NK-92 treated with Interleukin-12 subunit alpha and Interleukin-12 subunit beta, amount 100 ng/mL, for 24 hours (cell line): ENCODE data around the gene LOXL1.
"Not testable (repeated sequence)": the region's sequence is repeated elsewhere in the genome, so short reads cannot be mapped to it uniquely, and the experiment has no call there.

Source experiments
- DNase-seq: peaks from one replicate; lab custom pipeline; 2025; lab: John Stamatoyannopoulos, UW

LOXL1 gene

DNA sequence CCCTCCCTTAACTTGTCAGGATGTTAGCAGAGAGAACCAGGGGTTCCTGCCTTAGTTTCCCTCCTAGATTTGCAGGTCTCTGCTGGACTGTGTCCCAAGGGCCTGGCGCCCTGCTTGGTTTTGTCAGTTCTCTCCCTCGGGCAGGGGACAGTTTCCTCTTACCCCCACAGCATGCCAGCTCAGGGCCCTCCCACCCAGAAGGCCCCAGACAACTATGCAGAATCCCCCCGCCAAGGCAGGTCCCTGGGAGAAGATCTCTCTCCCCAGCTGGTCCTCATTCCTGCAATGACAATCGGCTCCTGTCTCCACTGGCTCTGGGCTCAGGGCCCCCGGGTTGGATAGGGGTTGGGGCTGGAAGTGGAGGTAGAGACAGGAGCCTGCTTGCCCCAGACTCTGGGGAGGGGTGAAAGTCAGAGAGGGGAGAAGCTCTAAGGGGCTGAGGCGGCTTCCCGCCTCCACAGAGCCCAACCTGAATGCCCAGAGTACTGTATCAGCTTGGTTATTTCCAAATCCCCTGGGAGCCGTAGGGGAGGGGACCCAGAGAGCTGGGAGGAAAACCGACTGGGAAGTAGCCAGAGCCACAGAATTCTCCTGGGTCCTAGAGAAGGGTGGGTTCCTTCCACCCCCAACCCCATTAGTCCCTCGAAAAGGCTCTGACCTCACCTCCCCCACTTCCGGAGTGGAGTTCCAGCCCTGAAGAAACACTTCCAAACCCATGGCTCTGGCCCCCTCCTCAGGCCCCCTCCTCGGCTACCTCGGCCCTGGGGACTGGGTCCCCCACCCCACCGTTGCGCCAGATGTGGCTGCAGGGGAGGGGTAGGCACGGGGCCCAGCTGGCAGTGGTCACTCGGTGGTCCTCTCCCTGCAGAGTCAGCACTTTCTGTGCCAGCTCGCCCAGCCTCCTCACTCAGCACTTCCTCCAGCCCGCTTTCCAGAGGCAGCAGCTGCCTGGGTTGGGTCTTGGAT is 3.8 kb upstream of the LOXL1 start:
- no peak for DNase-seq

DNA sequence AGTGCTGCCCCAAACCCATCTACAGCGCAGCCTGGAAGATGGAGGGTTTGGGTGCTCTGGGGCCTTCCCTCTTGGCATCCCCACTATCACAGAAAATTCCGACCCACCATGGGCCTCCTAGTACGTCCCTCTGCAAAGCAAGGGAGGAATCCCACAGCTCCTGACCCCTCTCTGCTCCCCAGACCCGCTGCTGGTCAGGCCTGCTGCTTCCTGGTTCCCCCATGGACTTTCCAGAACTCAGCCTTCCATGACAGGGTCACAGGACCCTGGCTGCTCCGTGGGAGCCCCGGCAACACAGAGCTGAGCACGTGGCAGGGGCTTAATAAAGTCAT is 3.1 kb upstream of the LOXL1 start:
- DNase-seq, result no peak

DNA sequence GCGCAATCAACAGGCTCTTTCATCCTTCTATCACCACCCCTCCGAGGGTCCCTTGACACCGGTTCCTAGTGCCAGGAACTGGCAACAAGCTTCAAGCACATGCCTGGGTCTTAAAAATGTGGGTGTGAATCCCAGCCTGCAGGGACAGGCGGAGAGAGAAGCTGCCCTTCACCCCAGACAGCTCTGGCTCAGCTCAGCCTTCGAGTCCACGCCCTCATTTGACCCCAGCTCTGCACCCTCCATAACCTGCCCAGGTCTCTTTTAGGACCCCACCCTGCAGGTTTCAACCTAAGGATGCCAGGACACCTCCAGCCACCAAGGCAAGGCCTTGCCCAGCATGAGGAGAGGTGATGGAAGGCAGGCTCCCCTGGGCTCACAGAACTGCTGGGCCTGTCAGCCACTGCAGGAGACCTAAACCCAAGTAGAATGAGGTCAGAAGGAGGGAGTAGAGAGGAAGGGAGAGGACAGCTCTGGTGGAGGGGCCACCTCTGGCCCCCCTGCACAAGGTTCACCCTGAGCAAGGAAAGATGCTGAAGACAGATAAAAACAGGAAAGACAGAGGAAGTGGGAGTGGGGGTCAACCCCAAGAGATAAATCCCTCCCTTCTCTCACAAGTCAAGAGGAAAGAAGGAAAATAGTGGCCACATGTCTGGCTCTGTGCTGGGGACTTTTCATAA is 2.6 kb upstream of the LOXL1 start:
- no peak for DNase-seq

DNA sequence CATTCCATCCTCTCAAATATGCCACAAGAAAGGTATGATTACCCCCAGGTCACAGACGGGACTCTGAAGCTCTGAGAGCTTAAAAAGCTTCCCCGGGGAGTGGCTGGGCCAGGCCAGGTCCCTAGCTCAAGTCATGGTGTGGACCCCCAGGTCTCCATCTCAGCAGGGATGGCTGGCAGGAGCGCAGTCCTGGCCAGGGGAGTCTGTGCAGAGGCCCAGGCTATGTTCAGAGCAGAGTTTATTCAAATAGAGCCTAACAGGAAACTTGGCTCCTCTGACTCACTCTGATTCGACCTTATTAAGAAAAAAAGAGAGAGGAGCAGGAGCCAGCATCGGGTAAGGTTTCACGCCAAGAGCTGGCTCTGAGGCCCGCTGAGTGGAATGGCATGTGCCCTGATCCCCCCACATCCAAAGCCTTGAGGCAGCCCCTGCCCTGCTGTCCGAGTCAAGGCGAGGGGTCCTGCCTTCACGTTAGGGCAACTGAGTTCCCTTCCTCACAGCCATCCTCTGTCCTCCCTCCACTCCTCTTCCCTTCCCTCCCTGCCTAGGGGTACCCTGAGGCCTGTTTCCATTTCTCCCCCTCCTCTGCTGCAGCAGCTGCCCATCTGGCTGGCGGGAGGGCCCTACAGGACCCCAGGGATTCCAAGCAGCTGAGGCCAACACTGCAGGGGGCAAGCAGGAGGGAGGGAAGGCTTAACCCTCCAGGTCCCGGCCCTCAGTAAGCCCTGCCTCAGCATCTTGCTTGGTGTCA is 1.9 kb upstream of the LOXL1 start:
- DNase-seq, result no peak

DNA sequence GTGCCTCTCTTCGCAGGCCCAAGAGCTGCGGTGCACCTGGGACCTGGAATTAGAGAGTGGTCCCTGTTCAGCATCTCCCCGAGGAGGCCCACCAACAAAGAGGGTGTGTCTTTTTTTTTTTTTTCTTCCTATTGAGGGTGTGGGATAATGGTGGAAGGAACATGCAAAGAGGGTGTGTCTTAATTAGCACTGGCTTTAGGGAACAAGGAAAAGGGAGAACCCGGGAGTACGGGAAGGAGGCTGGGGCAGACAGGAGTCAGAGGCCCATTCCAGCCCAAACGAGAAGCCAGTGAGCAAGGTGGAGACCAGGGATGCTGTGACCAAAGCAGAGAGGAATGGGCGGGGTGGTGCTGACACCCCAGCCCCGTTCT is 429 bp upstream of the LOXL1 start:
- no peak for DNase-seq

DNA sequence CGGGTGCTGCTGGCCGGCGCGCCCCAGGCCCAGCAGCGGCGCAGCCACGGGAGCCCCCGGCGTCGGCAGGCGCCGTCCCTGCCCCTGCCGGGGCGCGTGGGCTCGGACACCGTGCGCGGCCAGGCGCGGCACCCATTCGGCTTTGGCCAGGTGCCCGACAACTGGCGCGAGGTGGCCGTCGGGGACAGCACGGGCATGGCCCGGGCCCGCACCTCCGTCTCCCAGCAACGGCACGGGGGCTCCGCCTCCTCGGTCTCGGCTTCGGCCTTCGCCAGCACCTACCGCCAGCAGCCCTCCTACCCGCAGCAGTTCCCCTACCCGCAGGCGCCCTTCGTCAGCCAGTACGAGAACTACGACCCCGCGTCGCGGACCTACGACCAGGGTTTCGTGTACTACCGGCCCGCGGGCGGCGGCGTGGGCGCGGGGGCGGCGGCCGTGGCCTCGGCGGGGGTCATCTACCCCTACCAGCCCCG is 777 bp downstream of the LOXL1 start:
- DNase-seq, result no peak

DNA sequence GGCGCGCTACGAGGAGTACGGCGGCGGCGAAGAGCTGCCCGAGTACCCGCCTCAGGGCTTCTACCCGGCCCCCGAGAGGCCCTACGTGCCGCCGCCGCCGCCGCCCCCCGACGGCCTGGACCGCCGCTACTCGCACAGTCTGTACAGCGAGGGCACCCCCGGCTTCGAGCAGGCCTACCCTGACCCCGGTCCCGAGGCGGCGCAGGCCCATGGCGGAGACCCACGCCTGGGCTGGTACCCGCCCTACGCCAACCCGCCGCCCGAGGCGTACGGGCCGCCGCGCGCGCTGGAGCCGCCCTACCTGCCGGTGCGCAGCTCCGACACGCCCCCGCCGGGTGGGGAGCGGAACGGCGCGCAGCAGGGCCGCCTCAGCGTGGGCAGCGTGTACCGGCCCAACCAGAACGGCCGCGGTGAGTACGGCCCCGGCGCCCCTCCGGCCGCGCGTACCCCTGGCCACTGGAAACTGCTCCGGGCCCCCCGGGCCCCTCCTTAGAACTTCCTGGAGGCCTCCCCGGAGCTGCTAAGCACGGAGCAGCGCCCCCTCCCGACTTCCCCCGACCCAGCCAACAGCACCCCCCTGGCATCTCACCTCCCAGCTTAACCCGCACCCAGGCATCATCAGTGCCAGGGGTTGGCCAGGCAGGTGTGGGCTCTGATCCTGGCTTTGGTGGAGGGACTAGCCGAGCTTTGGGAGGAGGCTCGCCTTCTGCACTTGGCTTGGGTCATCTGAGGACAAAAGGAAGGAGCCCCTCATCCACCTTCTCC is 1.4 kb downstream of the LOXL1 start:
- DNase-seq, result no peak

DNA sequence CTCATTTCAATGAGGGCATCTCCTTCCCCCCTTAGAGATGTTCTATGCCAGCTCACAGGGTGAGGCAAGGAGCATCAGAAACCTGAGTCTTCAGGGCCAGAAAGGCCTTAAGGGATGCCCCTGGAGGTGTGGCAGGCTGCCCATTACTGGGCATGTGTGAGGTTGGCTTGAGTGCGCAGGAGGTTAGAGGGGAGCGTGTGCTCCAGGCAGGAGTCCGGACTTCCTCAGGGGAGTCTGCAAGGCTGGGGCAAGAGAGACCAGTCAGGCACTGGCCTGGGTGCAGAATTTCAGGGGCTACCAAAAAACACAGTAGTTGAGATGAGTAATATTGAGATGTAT is 1.9 kb downstream of the LOXL1 start:
- no peak for DNase-seq

DNA sequence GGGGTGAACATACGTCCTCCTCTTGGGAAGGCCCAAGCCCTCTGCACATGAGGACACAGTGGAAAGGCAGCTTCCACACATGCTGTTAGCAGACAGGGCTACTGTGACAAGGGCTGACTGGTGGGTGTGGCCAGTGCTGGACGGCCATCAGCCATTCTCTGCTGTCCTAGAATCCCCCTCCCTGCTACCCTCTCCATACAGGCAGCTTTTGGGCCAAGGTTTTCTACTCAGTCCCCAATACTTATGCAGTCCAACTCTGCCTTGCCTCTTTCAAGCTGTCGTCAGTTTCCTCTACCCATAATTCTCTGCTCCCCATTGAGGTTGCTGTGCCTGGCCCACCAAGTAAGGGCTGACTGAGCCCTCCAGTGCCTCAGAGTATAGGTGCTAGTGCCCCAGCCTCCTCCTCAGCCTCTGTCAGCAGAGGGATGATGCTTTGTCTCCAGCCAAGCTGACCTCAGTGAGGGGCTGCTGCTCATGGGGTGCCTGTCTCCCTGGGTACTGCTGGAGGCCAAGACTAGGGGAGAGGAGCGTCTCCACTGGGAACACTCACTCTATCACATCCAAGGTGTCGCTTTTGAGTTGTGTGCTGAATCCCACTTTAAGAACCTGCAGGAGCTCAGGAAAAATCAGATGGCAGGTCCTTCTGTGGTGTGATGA is 2.8 kb downstream of the LOXL1 start:
- no peak for DNase-seq

DNA sequence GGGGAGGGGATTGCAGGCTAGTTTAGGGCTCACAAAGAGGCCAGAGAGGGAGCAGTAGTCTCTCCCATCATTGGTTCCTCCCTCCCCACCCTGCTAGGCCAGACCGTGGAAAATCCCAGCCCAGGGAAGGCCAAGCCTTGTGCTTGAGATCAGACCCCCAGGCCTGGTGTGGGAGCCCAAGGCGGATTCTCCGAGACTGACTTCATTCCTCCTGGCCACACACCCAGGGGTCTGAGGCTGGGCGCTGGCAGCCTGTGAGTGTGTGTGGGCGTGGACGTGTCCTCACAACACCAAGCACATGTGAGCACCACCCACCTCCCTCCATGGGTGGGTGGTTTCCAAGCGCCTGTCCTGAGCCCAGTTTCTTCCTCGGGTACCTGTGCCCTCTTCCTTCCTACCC is 4.1 kb downstream of the LOXL1 start:
- no peak for DNase-seq

DNA sequence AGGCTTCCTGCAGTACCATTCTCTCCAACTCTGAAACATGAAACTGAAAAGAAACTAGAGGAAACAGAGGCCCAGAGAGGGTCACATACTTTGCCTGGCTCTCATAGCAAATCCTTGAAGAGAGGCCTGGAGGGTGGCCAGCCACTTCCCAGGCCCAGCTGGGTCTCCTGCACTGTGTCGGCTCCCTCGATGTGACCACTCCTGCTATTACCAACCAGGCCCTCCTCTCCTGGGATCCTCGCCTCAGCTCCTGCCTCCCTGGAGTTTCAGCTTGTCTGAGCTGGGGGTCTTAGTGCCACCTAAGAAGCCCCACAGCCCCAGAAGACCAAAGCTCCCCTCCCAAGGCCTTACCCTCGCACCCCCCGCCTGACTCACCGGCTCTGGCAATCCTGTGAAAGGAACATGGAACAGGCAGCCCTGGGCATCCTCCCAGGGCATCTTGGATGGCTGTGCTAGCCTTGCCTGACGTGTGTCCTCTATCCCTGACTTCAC is 4.6 kb downstream of the LOXL1 start:
- DNase-seq, result no peak

DNA sequence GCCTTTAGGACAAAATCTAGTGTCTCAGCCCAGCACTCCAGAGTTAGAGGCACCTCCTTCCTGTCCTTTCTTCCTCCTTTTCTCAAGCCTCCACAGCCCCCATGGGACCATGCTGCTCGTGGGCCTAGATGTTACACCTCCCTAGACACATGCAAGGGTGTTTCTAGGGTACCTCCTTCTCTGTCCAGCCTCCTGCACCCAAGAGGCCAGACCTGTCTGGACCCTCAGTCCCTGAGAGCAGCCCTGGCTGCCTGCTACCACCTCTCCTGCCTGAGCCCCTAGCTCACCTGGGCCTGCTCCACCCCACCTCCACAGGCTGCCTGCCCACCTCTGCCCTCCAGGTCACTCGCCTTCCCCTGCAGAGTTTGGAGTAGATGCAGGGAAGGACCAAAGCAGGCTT is 5.2 kb downstream of the LOXL1 start:
- DNase-seq, result no peak

DNA sequence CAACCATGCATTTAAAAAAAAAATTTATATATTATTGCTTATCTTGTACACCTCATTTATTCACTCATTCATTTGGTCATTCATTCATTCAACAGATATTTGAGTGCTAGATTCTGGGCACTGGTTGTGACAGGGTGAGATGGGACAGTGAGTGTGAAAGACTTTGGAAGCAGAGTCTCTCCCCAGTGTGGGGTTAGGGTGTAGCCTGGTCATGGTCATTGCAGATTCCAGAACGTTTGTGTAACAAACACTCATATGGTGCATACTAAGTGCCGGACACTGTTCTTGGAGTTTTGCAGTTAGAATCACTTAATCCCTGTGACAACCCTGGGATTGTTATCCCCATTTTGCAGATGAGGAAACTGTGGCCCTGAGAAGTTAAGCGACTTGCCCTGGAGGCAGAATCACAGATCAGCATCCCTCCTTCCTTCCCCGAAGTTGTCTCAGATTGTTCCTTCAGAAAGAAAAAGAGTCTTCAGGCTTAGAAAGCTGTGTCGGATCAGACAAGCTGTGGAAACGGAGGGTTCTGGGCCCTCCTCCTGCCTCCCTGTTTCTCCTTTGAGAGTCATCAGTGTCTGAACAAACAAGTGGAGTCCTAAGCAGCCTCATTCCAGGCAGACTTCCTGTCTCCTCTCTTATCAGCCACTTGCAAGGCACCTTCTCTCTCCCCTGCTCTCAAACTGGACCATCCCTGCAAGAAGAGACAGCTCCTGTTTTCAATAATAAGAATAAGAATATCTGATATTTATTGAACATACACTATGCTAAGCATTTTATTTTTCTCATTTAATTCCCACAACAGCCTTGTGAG is 6.3 kb downstream of the LOXL1 start:
- no peak for DNase-seq

DNA sequence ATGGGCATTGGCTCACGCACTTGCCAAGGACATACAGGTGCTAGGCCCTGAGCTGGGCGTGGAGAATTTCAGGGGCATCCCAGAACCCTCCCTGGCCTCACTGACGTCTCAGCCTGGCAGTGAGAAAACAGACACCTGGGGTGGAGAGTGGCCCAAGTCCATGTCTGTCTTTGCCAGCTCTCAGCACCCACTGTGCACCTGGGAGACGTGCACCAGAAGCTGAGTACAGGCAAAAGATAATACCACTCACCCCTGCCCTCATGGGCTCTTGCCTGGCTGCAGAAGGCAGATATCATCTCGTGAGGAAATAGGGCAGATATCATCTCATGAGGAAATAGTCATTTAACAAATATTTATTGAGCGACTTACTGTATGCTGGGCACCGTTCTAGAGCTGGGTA is 8.0 kb downstream of the LOXL1 start:
- DNase-seq, result no peak

DNA sequence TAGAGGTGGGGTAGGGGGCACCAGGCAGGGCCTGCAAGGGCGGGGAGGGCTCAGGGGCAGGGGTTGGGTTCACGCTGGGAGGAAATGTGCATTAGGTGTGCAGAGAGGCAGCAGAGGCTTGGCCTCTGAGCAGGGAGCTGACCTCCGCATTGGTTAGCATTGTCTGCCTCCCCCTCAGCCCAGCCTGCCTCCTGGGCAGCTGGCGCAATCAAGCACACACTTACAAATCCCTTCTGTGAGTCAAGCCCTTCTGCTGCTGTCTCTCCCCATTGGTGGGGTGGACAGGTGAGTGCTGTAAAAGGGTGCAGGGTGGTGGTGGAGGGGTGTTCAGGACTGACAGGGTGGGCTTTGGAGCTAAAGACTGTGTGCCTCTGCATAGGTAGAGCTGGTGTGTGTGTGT is 9.3 kb downstream of the LOXL1 start:
- DNase-seq, result no peak

DNA sequence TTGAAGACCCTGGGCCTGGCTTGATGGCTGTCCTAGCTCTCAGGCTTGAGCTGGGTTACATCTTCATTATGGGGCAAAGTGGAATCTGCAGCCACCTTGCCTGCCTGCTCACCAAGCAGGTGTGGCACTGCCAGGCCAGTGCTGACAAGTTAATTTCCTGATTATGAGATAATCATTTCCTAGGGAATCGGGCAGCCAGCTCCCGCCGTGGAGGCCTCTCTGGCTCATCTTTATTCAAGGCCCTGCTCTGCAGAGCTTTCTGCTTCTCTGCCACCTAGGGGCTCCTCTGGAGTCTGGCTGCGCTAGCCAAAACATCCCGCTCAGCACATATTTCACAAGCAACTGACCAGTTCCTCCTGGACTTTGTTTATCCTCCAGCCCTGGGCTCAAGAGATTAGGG is 9.9 kb downstream of the LOXL1 start:
- no peak for DNase-seq

DNA sequence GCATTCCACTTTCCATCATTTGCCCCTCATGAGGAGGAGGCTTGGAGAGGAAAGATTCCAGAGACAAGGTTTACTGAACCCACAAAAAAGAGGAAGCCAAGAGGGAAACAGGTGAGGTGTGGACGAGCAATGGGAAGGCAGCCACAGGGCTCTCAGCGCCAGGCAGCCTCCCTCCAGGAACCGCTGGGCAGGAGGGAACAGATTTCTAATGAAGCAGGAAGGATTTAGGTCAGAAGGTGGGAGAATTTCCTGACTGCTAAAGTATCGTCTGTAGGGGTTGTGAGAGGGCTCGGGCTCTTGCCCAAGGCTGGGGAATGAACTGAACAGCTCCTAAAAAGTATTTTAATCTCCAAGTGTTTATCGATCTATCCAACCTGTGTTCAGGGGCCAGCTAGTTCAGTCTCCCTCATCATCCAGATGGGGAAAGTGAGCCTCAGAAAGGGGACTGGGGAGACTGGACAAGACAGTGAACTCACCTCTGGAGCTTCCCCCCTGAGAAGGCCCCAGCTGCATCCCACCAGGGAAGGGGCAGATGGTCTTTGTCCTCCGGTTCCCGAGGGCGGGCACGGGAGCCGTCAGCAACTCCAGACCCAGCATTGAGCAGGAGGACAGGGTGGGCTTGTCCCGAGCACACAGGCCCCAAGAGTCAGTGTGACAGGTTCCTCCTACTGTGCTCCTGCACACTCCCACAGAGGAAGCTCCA is 10.5 kb downstream of the LOXL1 start:
- DNase-seq, result no peak

DNA sequence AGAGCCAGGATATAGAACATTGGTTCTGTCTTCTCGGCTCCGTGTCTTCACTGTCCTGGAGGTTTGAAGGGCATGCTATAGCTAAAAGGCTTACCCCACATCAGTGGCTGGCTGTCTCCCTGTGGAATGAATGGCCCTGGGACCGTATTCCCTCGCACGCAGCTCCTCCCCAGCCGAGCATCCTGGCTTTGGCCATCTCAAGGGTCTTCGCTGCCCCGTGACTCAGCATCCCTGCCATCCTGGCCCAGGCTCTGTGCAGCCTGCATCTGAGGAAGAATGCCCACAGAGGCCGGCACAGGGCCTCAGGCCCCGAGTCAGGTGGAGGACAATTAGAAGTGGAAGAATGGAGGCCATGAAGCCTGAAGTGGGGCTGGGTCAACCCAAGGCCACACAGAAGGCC is 11.0 kb downstream of the LOXL1 start:
- DNase-seq, result no peak

DNA sequence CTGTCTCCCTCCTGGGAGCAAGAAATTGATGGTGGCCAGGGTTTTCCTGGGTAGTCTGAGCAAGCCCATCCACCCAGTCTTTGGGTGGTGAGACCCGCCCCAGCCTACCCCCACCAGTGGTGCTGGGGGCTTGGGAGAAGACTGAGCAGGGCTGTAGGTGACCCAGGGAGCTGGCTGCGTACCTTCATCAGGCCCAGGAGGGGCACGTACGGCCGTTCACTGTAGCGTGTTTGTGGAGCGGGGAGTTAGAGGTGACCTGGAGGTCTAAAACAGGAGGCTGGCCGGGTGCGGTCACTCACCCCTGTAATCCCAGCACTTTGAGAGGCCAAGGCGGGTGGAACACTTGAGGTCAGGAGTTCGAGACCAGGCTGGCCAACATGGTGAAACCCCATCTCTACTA is 11.5 kb downstream of the LOXL1 start:
- no peak for DNase-seq

DNA sequence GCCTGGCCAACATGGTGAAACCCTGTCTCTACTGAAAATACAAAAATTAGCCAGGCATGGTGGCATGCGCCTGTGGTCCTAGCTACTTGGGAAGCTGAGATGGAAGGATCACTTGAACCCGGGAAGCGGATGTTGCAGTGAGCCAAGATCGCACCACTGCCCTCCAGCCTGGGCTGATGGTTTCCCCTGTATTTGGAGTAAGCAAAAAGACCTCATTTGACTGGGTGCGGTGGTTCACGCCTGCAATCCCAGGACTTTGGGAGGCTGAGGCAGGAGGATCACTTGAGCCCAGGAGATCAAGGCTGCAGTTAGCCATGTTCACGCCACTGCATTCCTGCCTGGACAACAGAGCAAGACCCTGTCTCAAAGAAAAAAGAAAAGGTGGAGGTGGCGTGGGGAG is 12.3 kb downstream of the LOXL1 start:
- not testable (repeated sequence) for DNase-seq
